ENCODE results near the gene FCN1. TPM values are rescaled to one million over a fixed set of nuclear protein-coding genes. Genes with fewer than 3 reads are reported as not detected.

The FCN1 gene
- total and polyA plus RNA-seq, 3 donors from 2014 or later = 0.19 to 8.0 TPM; not detected in 1

DNA sequence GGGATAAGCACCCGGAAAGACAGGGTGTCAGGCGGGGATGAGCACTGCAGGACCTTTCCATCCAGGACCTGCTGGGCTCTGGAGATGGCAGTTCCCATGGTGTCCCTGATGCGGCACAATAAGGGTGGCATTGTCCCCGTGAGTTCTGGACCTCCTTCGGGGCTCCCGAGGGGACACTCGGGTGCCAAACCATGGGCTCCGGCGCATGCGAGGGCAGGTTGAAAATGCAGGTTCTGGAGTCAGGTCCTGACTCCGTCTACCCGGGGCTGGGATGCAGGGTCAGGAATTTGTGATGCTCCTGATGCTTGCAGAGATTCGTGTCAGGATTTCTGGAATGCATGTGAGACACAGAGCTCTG lies 36.4 kb downstream of the FCN1 start:
- 93 to 94% methylated on average over 8 to 13 of the region's 13 CpGs for WGBS, 2 donors
- Histone ChIP-seq H3K36me3 (ENCODE audit: low read depth, missing control alignments) (no peaks in the 10 kb centered on the region), H3K4me1 (peaks cover 14% of the 10 kb centered on the region), H3K4me3 (no peak overlapping the region), H3K27ac (no peak overlapping the region), H3K27me3 (no peaks in the 10 kb centered on the region), H3K9me3 (no peaks in the 10 kb centered on the region)
- intact Hi-C loops (cut with DNase I; ENCODE audit: low total_unique reads) = no loop called here
- TF ChIP-seq, protein P1, sequence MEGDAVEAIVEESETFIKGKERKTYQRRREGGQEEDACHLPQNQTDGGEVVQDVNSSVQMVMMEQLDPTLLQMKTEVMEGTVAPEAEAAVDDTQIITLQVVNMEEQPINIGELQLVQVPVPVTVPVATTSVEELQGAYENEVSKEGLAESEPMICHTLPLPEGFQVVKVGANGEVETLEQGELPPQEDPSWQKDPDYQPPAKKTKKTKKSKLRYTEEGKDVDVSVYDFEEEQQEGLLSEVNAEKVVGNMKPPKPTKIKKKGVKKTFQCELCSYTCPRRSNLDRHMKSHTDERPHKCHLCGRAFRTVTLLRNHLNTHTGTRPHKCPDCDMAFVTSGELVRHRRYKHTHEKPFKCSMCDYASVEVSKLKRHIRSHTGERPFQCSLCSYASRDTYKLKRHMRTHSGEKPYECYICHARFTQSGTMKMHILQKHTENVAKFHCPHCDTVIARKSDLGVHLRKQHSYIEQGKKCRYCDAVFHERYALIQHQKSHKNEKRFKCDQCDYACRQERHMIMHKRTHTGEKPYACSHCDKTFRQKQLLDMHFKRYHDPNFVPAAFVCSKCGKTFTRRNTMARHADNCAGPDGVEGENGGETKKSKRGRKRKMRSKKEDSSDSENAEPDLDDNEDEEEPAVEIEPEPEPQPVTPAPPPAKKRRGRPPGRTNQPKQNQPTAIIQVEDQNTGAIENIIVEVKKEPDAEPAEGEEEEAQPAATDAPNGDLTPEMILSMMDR (IDR thresholded peaks at IDR 0.05) = no peak
- no peak for TF ChIP-seq POLR2A (IDR thresholded peaks at IDR 0.05)
- DNase-seq = no peak

DNA sequence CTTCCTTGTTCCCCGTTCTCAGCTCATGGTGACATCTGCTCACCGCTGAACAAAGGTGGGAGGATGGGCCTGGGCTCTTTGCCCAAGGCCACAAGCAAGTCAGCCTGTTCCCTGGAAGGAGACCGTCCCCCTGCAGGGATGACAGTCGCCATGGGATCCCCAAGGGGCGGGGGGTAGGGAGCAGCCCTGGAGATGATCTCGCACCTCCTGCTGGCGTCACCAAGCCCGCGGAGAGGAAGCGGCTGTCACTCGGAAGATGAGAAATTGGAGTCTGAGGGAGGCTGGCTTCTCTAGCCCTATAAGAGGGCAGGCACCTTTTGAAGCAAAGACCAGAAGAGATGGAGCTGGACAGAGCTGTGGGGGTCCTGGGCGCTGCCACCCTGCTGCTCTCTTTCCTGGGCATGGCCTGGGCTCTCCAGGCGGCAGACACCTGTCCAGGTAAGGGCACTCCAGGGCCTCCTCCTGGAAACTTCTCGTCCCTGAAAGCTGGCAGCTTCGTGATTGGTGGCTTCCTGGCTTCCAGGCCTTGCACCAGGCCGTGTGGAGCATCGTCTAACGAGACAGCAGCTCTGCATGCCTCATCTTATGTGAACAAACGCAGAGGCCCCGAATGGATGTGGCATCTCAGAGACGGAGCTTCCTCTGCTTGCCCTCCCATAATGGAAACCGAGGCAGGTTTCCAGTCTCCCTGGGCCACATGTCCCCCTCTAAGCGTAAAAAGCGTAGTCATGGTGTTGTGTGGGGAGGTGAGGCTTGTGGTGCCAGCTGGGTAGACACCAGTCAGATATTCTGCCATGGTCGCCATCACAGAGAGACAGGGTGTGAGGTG lies 37.0 kb downstream of the FCN1 start, which contains the start of gene FCN2:
Gene FCN2, plus strand, starts transcription at position 327 of the 829 bp plus-strand sequence. Its CDS starts 12 bp downstream, at position 339.
- DNase-seq = no peak
- 70 to 85% methylated on average over 11 to 25 of the region's 25 CpGs for WGBS, 2 donors
- H3K4me1 ChIP-seq = peaks cover 14% of the 10 kb centered on the region
- no peaks in the 10 kb centered on the region for H3K27me3 ChIP-seq
- no peaks in the 10 kb centered on the region for H3K9me3 ChIP-seq
- TF ChIP-seq POLR2A (IDR thresholded peaks at IDR 0.05) = no peak
- TF ChIP-seq, protein P1 (IDR thresholded peaks at IDR 0.05) = no peak
- intact Hi-C loops (cut with DNase I; ENCODE audit: low total_unique reads) = no loop called here
- H3K27ac ChIP-seq = no peak within 1 kb of the TSS
- H3K4me3 ChIP-seq = no peak within 1 kb of the TSS
- H3K36me3 ChIP-seq (ENCODE audit: low read depth, missing control alignments) = no peaks in the 10 kb centered on the region

DNA sequence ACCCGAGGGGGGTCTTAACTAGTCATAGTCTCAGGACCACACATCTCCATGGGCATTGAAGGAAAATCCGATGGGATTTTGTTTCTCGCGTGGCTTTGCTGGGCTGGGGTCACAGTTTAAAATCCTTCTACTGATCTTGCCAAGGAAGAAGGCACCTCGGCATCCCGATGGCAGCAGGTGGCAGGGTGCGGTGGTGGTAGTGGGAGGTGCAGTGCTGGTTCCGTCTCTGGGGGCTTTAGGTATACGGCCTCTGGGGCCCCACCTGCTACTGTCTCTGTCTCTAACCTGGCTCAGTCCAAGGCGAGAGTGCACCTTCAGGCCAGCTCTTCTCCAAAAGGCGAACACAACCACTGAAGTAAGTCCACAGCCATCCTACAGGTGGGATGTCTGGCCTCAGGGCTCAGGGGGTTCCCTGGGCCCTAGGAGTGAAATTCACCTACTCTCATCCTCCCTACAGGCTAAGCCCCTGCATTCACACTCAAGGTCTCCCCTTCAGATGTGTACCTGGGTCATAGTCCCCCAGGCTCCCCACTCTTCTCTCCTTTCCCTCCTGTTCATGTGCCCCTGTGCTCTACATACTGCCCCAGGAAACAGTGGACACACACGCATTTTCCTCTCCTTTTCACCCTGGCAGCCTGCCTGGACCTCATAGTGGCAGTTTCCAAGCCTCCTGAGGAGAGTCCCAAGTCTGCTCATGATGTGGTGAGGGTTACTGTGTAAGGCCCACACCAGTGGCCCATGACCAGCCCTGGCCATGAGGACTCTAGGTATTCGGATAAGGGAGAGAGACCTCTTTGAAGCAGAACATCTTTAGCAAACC lies 37.8 kb downstream of the FCN1 start:
- no peak for DNase-seq
- no peak overlapping the region for H3K27ac ChIP-seq
- TF ChIP-seq POLR2A (IDR thresholded peaks at IDR 0.05) = no peak
- TF ChIP-seq, protein P1 (IDR thresholded peaks at IDR 0.05) = no peak

DNA sequence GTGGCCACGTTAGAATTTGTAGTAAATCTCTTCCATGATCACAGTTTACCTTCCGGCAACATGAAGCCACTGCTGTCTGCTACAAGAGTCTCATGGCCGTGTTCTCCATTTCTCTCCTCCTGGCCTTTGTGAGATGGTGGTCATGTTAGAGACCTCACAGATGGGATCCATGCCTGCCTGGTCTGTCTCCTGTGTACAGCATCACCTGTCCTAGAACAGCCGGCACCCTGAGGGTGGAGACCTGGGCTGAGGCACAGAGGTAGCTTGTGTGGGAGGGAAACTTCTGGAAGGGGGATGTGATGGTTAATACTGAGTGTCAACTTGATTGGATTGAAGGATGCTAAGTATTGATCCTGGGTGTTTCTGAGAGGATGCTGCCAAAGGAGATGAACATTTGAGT lies 40.2 kb downstream of the FCN1 start:
- Histone ChIP-seq H3K4me3 (no peak overlapping the region), H3K36me3 (ENCODE audit: low read depth, missing control alignments) (no peaks in the 10 kb centered on the region), H3K27me3 (no peaks in the 10 kb centered on the region), H3K27ac (no peak overlapping the region), H3K4me1 (peaks cover 14% of the 10 kb centered on the region), H3K9me3 (no peaks in the 10 kb centered on the region)
- TF ChIP-seq, protein P1 (IDR thresholded peaks at IDR 0.05) = no peak
- no peak for TF ChIP-seq POLR2A (IDR thresholded peaks at IDR 0.05)
- no peak for DNase-seq
- intact Hi-C loops (cut with DNase I; ENCODE audit: low total_unique reads) = no loop called here
- 81 to 87% methylated on average over 4 of the region's 4 CpGs for WGBS, 2 donors

More for the DNA sequence above, 37.8 kb downstream of the FCN1 start:
- Histone ChIP-seq H3K27me3 (no peaks in the 10 kb centered on the region), H3K36me3 (ENCODE audit: low read depth, missing control alignments) (no peaks in the 10 kb centered on the region), H3K4me3 (no peak overlapping the region), H3K9me3 (no peaks in the 10 kb centered on the region), H3K4me1 (peaks cover 14% of the 10 kb centered on the region)
- 87 to 88% methylated on average over 13 of the region's 13 CpGs for WGBS, 2 donors
- intact Hi-C loops (cut with DNase I; ENCODE audit: low total_unique reads) = no loop called here

All from testis (tissue), 3 donors.